ENCODE results near the gene ITPA.
A peak's percentile ranks its signal among the peaks of the same experiment; 100 is the strongest.

The ITPA gene

DNA sequence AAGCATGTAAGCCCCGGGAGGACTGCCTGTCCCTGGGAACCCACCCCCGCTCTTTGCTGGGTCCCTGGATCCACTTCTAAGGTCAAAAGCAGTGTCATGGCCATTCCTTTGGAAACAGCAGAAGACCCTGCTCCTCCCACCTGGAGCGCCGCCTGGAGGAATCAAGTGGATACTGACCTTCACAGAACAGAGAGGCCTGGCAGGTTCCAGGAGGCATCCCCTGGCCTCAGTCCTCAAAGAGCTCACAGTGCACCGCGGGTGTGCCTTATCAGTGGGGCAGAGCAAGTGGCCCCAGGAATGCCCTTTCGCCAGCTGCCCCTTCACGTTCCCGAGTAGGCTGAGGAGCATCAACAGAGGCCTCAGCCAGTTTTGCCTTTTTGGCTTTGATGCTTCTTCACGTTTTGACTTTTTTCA, 40.8 kb downstream of the ITPA start:
- no peak for DNase-seq
- H3K27me3 Mint-ChIP-seq: peaks cover 25% of the 10 kb centered on the region
- no peak for ATAC-seq
- H3K9me3 Mint-ChIP-seq: no peaks in the 10 kb centered on the region
- H3K4me1 Mint-ChIP-seq: peaks cover 17% of the 10 kb centered on the region
- H3K27ac Mint-ChIP-seq: no peak overlapping the region
- H3K4me3 Mint-ChIP-seq: no peak overlapping the region
- H3K36me3 Mint-ChIP-seq (ENCODE audit: low read depth): peaks cover 2% of the 10 kb centered on the region

DNA sequence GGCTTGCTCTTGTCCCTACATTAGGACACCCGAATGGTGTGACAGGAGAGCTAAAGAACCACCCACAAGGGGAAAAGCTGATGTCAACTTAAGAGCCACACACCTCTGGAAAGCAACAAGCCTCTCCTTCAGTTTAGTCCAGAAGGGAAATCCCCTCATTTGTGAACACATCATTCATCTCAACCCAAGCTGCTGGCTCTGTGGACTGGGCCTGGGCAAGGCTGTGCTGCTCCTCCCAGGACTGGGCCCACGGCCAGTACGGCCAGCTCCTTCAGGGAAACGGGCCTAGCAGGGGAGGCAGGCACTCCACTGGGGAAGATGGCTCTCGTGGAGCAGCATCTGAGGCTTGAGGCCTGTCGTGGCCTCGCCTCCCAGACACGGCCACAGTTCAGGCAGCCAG, 42.5 kb downstream of the ITPA start:
- ATAC-seq (peak; percentile 91), DNase-seq (no peak)
- H3K36me3 Mint-ChIP-seq (ENCODE audit: low read depth): peaks cover 2% of the 10 kb centered on the region
- no peak overlapping the region for H3K4me3 Mint-ChIP-seq
- H3K27ac Mint-ChIP-seq: no peak overlapping the region
- peaks cover 8% of the 10 kb centered on the region for H3K4me1 Mint-ChIP-seq
- peaks cover 20% of the 10 kb centered on the region for H3K27me3 Mint-ChIP-seq
- H3K9me3 Mint-ChIP-seq: no peaks in the 10 kb centered on the region

DNA sequence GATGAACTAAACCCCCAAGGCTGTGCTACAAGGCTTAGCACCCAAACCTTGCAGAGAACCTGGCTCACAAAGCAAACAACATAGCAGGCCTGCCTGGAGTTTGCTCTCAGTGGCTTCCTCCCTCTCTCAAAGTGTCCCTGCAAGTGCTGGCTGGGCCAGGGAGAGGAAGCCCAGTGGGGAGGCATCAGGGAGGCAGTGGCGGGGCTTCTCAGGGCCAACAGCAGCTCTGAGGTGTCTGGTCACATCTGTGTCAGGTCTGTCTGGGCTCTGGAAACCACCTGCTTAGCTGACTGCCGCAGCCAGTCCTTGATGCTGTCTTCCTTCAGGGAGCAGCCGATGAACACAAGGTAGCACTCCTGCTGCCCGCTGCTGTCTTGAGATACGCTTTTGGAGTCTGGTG, 46.4 kb downstream of the ITPA start:
- Mint-ChIP-seq H3K27me3 (peaks cover 1% of the 10 kb centered on the region), H3K27ac (no peak overlapping the region), H3K4me3 (no peak overlapping the region), H3K36me3 (ENCODE audit: low read depth) (peaks cover 2% of the 10 kb centered on the region), H3K9me3 (no peaks in the 10 kb centered on the region), H3K4me1 (peaks cover 3% of the 10 kb centered on the region)
- no peak for DNase-seq
- ATAC-seq: no peak

DNA sequence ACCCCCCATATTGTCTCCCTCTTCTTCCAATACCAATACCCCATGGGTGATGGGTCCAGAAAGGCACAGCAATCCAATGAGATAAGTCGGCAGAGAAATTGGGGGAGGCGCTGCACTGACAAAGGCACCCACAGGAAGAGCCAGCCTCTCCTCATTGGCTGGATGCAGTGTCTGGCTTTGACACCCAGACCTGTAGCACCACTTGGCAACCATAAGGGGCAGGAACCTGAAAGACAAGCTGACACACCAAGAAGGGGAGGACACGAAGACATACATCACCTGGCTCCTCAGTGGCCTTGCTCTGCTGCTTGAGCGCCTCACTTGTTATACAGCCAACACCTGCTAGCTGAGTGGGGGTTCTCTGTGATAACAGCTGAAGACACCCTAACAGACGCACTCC, 49.1 kb downstream of the ITPA start:
- DNase-seq (no peak), ATAC-seq (no peak)
- Mint-ChIP-seq H3K27me3 (no peaks in the 10 kb centered on the region), H3K36me3 (ENCODE audit: low read depth) (peaks cover 4% of the 10 kb centered on the region), H3K4me1 (no peaks in the 10 kb centered on the region), H3K27ac (no peak overlapping the region), H3K9me3 (no peaks in the 10 kb centered on the region), H3K4me3 (no peak overlapping the region)

DNA sequence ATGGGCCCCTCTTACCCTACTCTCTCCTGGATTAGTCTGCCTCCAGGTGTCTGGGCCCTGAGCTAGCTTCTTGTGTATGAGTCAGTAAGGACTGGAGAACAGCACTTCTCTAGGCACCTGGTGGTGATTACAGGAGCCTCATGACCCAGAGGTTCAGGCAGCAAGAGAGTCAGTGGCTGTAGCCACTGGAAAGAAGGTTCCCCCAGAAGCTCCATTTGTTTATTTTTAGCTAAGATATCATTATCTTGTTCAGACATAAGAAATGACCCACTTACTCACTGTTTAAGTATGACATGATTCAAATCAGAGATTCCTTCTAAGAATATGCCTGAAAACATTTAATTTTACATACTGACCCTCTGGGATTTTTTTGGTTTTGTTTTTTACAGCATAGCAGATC, 53.3 kb downstream of the ITPA start:
- H3K27me3 Mint-ChIP-seq: no peaks in the 10 kb centered on the region
- no peak for DNase-seq

DNA sequence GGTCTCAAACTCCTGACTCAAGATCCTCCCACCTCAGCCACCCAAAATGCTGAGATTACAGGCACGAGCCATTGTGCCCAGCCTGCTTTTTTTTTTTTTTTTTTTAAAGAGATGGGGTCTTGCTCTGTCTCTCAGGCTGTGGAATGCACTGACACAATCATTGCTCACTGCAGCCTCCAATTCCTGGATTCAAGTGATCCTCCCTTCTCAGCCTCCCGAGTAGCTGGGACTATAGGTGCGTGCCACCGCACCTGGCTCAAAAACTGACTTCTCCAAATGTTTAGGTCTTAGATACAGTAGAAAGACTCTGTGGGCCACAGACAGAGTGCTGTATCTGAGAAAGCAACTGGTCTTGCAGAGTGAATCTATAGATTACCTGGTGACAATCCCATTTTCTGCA, 60.8 kb downstream of the ITPA start:
- no peaks in the 10 kb centered on the region for H3K9me3 Mint-ChIP-seq
- no peak for DNase-seq
- no peak overlapping the region for H3K27ac Mint-ChIP-seq
- no peak for ATAC-seq
- no peaks in the 10 kb centered on the region for H3K27me3 Mint-ChIP-seq
- H3K4me1 Mint-ChIP-seq: no peaks in the 10 kb centered on the region
- no peak overlapping the region for H3K4me3 Mint-ChIP-seq
- no peaks in the 10 kb centered on the region for H3K36me3 Mint-ChIP-seq (ENCODE audit: low read depth)

More for the DNA sequence above, 53.3 kb downstream of the ITPA start:
- H3K4me3 Mint-ChIP-seq: no peak overlapping the region
- no peak overlapping the region for H3K27ac Mint-ChIP-seq
- no peak for ATAC-seq
- no peaks in the 10 kb centered on the region for H3K4me1 Mint-ChIP-seq
- peaks cover 2% of the 10 kb centered on the region for H3K36me3 Mint-ChIP-seq (ENCODE audit: low read depth)
- H3K9me3 Mint-ChIP-seq: no peaks in the 10 kb centered on the region

DNA sequence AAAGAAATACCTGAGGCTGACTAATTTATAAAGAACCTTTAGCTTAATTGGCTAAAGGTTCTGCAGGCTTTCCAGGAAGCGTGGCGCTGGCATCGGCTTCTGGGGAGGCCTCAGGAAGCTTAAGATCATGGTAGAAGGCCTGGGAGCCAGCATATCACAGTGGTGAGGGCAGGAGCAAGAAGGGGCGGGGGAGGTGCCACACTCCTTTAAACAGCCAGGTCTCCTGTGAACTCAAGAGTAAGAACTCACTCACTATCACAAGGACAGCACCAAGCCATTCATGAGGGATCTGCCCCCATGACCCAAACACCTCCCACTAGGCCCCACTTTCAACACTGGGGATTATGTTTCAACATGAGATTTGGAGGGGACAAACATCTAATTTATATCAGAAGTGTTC, 64.1 kb downstream of the ITPA start:
- ATAC-seq (no peak), DNase-seq (no peak)
- Mint-ChIP-seq H3K9me3 (no peaks in the 10 kb centered on the region), H3K27me3 (no peaks in the 10 kb centered on the region), H3K36me3 (ENCODE audit: low read depth) (no peaks in the 10 kb centered on the region), H3K4me3 (no peak overlapping the region), H3K4me1 (no peaks in the 10 kb centered on the region), H3K27ac (no peak overlapping the region)

Measured in activated naive CD8-positive, alpha-beta T cell treated with anti-CD3 and anti-CD28 coated beads, Interleukin-2, amount 50 U/mL, for 24 hours (primary cell).